Measurements from ENCODE around the gene CABP1. TPM values are rescaled to one million over a fixed set of nuclear protein-coding genes. Genes with fewer than 3 reads are reported as not detected.
A peak's percentile ranks its signal among the peaks of the same experiment; 100 is the strongest.

The CABP1 gene
- total and polyA plus RNA-seq, 10 of the 15 experiments (the other 5 are each of a cell fraction or from before 2014, with no cell fraction given): 0.16 to 2.4 (median 0.80) TPM; not detected in 2

DNA sequence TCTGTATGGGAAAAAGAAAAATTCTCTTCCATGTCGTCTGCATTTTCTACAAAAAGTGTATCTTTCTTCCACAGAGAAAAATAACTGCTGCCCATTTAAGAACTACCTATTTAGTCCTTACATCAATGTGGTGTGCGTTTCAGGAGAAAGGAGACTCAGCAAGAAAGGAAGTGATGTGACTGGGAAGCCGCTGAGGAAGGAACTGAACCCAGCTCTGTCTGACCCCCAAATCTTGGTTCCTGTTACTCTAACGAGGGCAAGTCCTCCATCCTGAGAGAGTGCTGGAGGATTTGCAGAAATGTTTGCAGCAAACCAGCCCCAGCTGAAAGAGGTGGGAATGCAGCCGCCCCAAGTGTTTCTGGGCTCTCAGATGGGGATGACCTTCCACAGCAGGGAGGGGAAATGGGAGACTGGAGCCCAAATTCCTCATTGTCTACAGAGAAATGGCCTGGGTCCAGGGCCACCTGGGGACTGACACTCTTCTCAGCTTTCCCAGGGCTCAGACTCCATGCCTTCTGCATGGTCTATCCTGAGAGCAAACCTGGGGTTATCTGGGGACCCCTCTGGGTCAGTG, 39.8 kb downstream of the CABP1 start (continued):
- 0 out of 2 replicates have a peak, but pooled peaks have one; percentile 17 for TF ChIP-seq RELB (IDR thresholded peaks at IDR 0.05; ENCODE audit: low read depth)
- TF ChIP-seq ZNF274 (IDR thresholded peaks at IDR 0.05; ENCODE audit: insufficient read depth, insufficient read length): no peak
- no peak for TF ChIP-seq BRCA1 (IDR thresholded peaks at IDR 0.05; ENCODE audit: low read depth, low read length)
- no peak for TF ChIP-seq FOS (IDR thresholded peaks at IDR 0.05; ENCODE audit: borderline replicate concordance, extremely low read depth, insufficient read length)
- TF ChIP-seq IKZF1 (conservative IDR thresholded peaks at IDR 0.05): peak; percentile 38; the same call in 1 of the 2 replicates
- no peak for TF ChIP-seq CREB1 (IDR thresholded peaks at IDR 0.05; ENCODE audit: low read depth)
- TF ChIP-seq STAT3 (IDR thresholded peaks at IDR 0.05; ENCODE audit: low read depth, low read length): no peak
- TF ChIP-seq DPF2 (IDR thresholded peaks at IDR 0.05): no peak
- TF ChIP-seq POU2F2 (IDR thresholded peaks at IDR 0.05; ENCODE audit: borderline replicate concordance, low read depth, low read length): no peak
- TF ChIP-seq, protein P1, sequence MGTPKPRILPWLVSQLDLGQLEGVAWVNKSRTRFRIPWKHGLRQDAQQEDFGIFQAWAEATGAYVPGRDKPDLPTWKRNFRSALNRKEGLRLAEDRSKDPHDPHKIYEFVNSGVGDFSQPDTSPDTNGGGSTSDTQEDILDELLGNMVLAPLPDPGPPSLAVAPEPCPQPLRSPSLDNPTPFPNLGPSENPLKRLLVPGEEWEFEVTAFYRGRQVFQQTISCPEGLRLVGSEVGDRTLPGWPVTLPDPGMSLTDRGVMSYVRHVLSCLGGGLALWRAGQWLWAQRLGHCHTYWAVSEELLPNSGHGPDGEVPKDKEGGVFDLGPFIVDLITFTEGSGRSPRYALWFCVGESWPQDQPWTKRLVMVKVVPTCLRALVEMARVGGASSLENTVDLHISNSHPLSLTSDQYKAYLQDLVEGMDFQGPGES (IDR thresholded peaks at IDR 0.05): no peak
- no peak for TF ChIP-seq CBFB (IDR thresholded peaks at IDR 0.05; ENCODE audit: low read depth)
- TF ChIP-seq ETV6 (conservative IDR thresholded peaks at IDR 0.05 in 1 of 2, IDR thresholded peaks at IDR 0.05 in 1 of 2; ENCODE audit: borderline replicate concordance in 1 of 2, low read depth in 1 of 2): 0 out of 4 replicates have a peak, but pooled peaks of 1 of the 2 experiments have one; percentile 26
- peak; percentile 85 for TF ChIP-seq SPI1 (IDR thresholded peaks at IDR 0.05; ENCODE audit: borderline replicate concordance, insufficient read depth, low read depth, low read length)
- TF ChIP-seq RUNX3 (IDR thresholded peaks at IDR 0.05; ENCODE audit: low read length): peak; percentile 22; the same call in 1 of the 2 replicates
- TF ChIP-seq GATAD2B (conservative IDR thresholded peaks at IDR 0.05; ENCODE audit: low read depth): no peak
- no peak for TF ChIP-seq CHD1 (IDR thresholded peaks at IDR 0.05; ENCODE audit: low read depth, low read length)
- no peak for TF ChIP-seq MLLT1 (IDR thresholded peaks at IDR 0.05)
- no peak for TF ChIP-seq SIX5 (IDR thresholded peaks at IDR 0.05; ENCODE audit: low read depth, low read length, severe bottlenecking)
- TF ChIP-seq ATF2 (IDR thresholded peaks at IDR 0.05; ENCODE audit: low read length): no peak
- TF ChIP-seq NFYB (IDR thresholded peaks at IDR 0.05; ENCODE audit: insufficient read depth, low read depth, low read length): no peak
- TF ChIP-seq EED (IDR thresholded peaks at IDR 0.05; ENCODE audit: low read depth): peak; percentile 47; the same call in 1 of the 2 replicates
- TF ChIP-seq IKZF2 (IDR thresholded peaks at IDR 0.05): peak in 1 of 2 experiments; percentile 43; a peak in 2 of 4 replicates
